K562 (cell line): ENCODE data around the gene SPRR2A. TPM values are rescaled to one million over a fixed set of nuclear protein-coding genes. Genes with fewer than 3 reads are reported as not detected.
A peak's percentile ranks its signal among the peaks of the same experiment; 100 is the strongest.

Experiments
- FOXO4 ChIP-seq: fragments of 450-650 bp; formaldehyde crosslinking; IDR thresholded peaks from 2 replicates; pipeline ENCODE4 v1.4.0; 2020; ENCODE audit warnings: mild to moderate bottlenecking, moderate library complexity
- IRF2 ChIP-seq: sonication (generic); formaldehyde crosslinking; IDR thresholded peaks from 2 replicates; pipeline ENCODE4 v1.8.1; 2022; ENCODE audit warnings: mild to moderate bottlenecking, missing genetic modification reagents
- MIER1 ChIP-seq: fragments of 450-650 bp; IDR thresholded peaks from 2 replicates; pipeline ENCODE4 v1.6.1; 2016; ENCODE audit warnings: antibody characterized with exemption, mild to moderate bottlenecking, low read depth
- MTA3 ChIP-seq: fragments of 450-650 bp; formaldehyde crosslinking; IDR thresholded peaks from 2 replicates; pipeline ENCODE4 v1.6.1; 2017; ENCODE audit warnings: mild to moderate bottlenecking, borderline replicate concordance
- MYBL2 ChIP-seq, 2 experiments: fragments of 450-650 bp in 1 of 2; sonication (generic) in 1 of 2; formaldehyde crosslinking in 1 of 2; IDR thresholded peaks; 2 replicates each; pipeline versions ENCODE4 v1.6.1 to v1.8.1; 2017 to 2022; ENCODE audit warnings: borderline replicate concordance in 1 of 2, inconsistent platforms in 1 of 2, low read depth in 1 of 2, mild to moderate bottlenecking in 1 of 2, missing genetic modification reagents in 1 of 2, moderate library complexity in 1 of 2
- NRF1 ChIP-seq, 2 experiments: fragments of 450-650 bp; IDR thresholded peaks in 1 of 2; conservative IDR thresholded peaks in 1 of 2; 2 replicates each; pipeline ENCODE4 v1.6.1; 2014; ENCODE audit warnings: mild to moderate bottlenecking in 2 of 2
- PCBP2 ChIP-seq: fragments of 200-400 bp; formaldehyde crosslinking; IDR thresholded peaks from 2 replicates; pipeline ENCODE4 v1.6.1; 2018; ENCODE audit warnings: low read length, low read depth, mild to moderate bottlenecking, moderate library complexity; ENCODE audit not compliant: poor library complexity, severe bottlenecking
- SPI1 ChIP-seq: IDR thresholded peaks from 2 replicates; pipeline ENCODE4 v1.6.1; 2011; ENCODE audit warnings: low read depth, low read length, control low read depth, borderline replicate concordance
- WHSC1 ChIP-seq: IDR thresholded peaks from one replicate; pipeline ENCODE4 v1.6.1; 2012; ENCODE audit warnings: low read length, control low read depth, inconsistent platforms
- ZNF764 ChIP-seq: fragments of 250-450 bp; sonication (Bioruptor Pico); IDR thresholded peaks from 2 replicates; pipeline ENCODE4 v1.4.0; 2020; ENCODE audit warnings: low read depth, mild to moderate bottlenecking, moderate library complexity
- ZZZ3 ChIP-seq: fragments of 450-650 bp; IDR thresholded peaks from 2 replicates; pipeline ENCODE4 v1.6.1; 2016; ENCODE audit warnings: antibody characterized with exemption, mild to moderate bottlenecking, moderate library complexity
- polyA plus RNA-seq, 8 experiments: library from polyadenylated mRNA; depleted of rRNA in 4 of 8; stranded (reverse) in 5 of 8; unstranded in 3 of 8; fragments of >200 nt; fragmentation: Nextera tagmentation in 2 of 8; fragmentation: Illumina TruSeq in 1 of 8; extraction: Ambion mirVana in 2 of 8; extraction: Trizol in 1 of 8; gene quantifications; 2 replicates each; pipeline versions ENCODE4 v1.2.1 to v1.2.3, GENCODE V29; 2011 to 2014; ENCODE audit warnings: inconsistent platforms in 1 of 8, missing spikeins in 1 of 8
- total RNA-seq, 7 experiments: library from RNA; depleted of rRNA in 6 of 7; stranded (reverse); fragments of >200 nt in 6 of 7; fragmentation: Illumina TruSeq in 2 of 7; extraction: Trizol in 2 of 7; gene quantifications; 2 replicates each; pipeline versions ENCODE4 v1.2.1 to v1.2.3, GENCODE V29; 2011 to 2021; ENCODE audit warnings: low replicate concordance in 1 of 7
- TF ChIP-seq, protein P1 (sequence below), 2 experiments: IDR thresholded peaks; 2 replicates each; pipeline ENCODE4 v1.6.1; 2011; ENCODE audit warnings: borderline replicate concordance in 1 of 2, control low read depth in 1 of 2, low read depth in 1 of 2, low read length in 1 of 2, mild to moderate bottlenecking in 1 of 2, mixed read lengths in 1 of 2, moderate library complexity in 1 of 2; ENCODE audit not compliant: insufficient read depth in 1 of 2, insufficient read length in 1 of 2, poor library complexity in 1 of 2, severe bottlenecking in 1 of 2; ENCODE audit errors: extremely low read depth in 1 of 2
- TF ChIP-seq, protein P2 (sequence below), 2 experiments: fragments of 450-650 bp in 1 of 2; sonication (generic) in 1 of 2; formaldehyde crosslinking in 1 of 2; IDR thresholded peaks; 2 replicates each; pipeline versions ENCODE4 v1.7.1 to v1.9.0; 2016 to 2022; ENCODE audit warnings: inconsistent platforms in 1 of 2, mild to moderate bottlenecking in 1 of 2, missing genetic modification reagents in 1 of 2

SPRR2A gene
- total and polyA plus RNA-seq, 9 of the 15 experiments (the other 6 are each of a cell fraction or from before 2014, with no cell fraction given), result 0.17 TPM; not detected in 8

- TF ChIP-seq MIER1, result peak; percentile 77
- no peak for TF ChIP-seq ZZZ3
- no peak for TF ChIP-seq WHSC1
- TF ChIP-seq IRF2 (CRISPR knock-in tag), result no peak
- no peak for TF ChIP-seq FOXO4 (CRISPR knock-in tag)
- TF ChIP-seq, protein P1, sequence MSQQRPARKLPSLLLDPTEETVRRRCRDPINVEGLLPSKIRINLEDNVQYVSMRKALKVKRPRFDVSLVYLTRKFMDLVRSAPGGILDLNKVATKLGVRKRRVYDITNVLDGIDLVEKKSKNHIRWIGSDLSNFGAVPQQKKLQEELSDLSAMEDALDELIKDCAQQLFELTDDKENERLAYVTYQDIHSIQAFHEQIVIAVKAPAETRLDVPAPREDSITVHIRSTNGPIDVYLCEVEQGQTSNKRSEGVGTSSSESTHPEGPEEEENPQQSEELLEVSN (IDR thresholded peaks at IDR 0.05; ENCODE audit: borderline replicate concordance in 1 of 2, extremely low read depth in 1 of 2, insufficient read depth in 1 of 2, insufficient read length in 1 of 2, low read depth in 1 of 2, low read length in 1 of 2, poor library complexity in 1 of 2, severe bottlenecking in 1 of 2), result no peak
- peak; percentile 75 for TF ChIP-seq MTA3
- TF ChIP-seq, protein P2, sequence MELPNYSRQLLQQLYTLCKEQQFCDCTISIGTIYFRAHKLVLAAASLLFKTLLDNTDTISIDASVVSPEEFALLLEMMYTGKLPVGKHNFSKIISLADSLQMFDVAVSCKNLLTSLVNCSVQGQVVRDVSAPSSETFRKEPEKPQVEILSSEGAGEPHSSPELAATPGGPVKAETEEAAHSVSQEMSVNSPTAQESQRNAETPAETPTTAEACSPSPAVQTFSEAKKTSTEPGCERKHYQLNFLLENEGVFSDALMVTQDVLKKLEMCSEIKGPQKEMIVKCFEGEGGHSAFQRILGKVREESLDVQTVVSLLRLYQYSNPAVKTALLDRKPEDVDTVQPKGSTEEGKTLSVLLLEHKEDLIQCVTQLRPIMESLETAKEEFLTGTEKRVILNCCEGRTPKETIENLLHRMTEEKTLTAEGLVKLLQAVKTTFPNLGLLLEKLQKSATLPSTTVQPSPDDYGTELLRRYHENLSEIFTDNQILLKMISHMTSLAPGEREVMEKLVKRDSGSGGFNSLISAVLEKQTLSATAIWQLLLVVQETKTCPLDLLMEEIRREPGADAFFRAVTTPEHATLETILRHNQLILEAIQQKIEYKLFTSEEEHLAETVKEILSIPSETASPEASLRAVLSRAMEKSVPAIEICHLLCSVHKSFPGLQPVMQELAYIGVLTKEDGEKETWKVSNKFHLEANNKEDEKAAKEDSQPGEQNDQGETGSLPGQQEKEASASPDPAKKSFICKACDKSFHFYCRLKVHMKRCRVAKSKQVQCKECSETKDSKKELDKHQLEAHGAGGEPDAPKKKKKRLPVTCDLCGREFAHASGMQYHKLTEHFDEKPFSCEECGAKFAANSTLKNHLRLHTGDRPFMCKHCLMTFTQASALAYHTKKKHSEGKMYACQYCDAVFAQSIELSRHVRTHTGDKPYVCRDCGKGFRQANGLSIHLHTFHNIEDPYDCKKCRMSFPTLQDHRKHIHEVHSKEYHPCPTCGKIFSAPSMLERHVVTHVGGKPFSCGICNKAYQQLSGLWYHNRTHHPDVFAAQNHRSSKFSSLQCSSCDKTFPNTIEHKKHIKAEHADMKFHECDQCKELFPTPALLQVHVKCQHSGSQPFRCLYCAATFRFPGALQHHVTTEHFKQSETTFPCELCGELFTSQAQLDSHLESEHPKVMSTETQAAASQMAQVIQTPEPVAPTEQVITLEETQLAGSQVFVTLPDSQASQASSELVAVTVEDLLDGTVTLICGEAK (IDR thresholded peaks at IDR 0.05), result no peak
- TF ChIP-seq, protein P2 (CRISPR knock-in tag; IDR thresholded peaks at IDR 0.05), result no peak
- TF ChIP-seq ZNF764 (CRISPR knock-in tag), result no peak
- 0 out of 4 replicates have a peak, but pooled peaks of 1 of the 2 experiments have one; percentile 11 for TF ChIP-seq NRF1 (conservative IDR thresholded peaks at IDR 0.05 in 1 of 2, IDR thresholded peaks at IDR 0.05 in 1 of 2)
- TF ChIP-seq MYBL2 (IDR thresholded peaks at IDR 0.05; ENCODE audit: low read depth), result no peak
- no peak for TF ChIP-seq MYBL2 (CRISPR knock-in tag; IDR thresholded peaks at IDR 0.05; ENCODE audit: borderline replicate concordance)
- no peak for TF ChIP-seq PCBP2
- peak; percentile 56; the same call in 1 of the 2 replicates for TF ChIP-seq SPI1
Observed at GRCh38 chr1:153058826-153059784, 1.8 kb upstream of the SPRR2A start (continued).
